Measurements from ENCODE around the gene BCL11A. TPM values are rescaled to one million over a fixed set of nuclear protein-coding genes. Genes with fewer than 3 reads are reported as not detected.

Gene BCL11A
- total and polyA plus RNA-seq, 2 experiments from 2014 or later: 57.5 to 77.6 TPM

DNA sequence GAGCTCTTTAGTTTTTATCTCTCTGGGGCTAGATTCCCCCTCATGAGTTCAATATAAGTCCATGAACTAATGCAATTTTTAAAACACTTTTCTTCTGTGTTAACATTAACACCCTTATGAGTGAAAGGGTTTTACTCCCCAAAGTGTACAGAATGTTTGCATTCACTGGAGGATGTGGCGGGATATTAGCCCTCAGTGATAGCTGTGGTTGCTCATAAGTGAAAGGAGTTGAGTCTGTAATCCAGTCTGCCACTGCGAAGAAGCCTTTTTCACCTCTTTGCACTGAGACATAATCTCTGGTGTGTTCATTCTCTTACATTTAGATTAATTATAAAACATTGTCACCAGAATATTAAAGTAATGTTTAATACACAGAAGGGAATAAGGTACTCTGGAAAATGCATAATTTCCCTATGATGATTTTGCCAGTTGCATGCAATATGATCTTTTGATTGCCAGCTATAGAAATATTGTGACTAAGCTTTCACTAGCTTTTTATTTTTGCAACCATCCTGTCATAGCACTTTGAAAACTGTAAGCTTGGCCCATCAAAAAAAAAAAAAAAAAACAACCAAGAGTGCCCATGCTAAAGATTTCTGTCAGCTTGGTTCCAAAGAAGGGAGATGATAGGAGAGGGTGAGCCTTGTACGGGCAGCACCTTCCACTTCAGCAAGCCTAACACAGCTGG, 113.2 kb downstream of the BCL11A start:
- Histone ChIP-seq H3K36me3 (ENCODE audit: insufficient read depth) (no peaks in the 10 kb centered on the region), H2AFZ (no peak overlapping the region), H3K27me3 (ENCODE audit: insufficient read depth) (no peaks in the 10 kb centered on the region; the same call in 1 of the 2 replicates), H3K9me2 (ENCODE audit: insufficient read depth) (no peaks in the 10 kb centered on the region), H4K20me1 (replicated peaks; ENCODE audit: insufficient read depth) (no peaks in the 10 kb centered on the region), H3K4me2 (no peak overlapping the region), H3F3A (replicated peaks; ENCODE audit: low read depth) (no peaks in the 10 kb centered on the region), H3K79me2 (replicated peaks; ENCODE audit: insufficient read depth) (no peaks in the 10 kb centered on the region), H3K4me1 (ENCODE audit: insufficient read depth) (peaks cover 17% of the 10 kb centered on the region), H3K4me3 (no peak overlapping the region), H3K27ac (ENCODE audit: low read depth) (no peak overlapping the region)
- Mint-ChIP-seq H3K4me3 (no peak overlapping the region), H3K27ac (no peak overlapping the region), H3K27me3 (ENCODE audit: insufficient read depth, low read depth, poor library complexity) (peaks cover 14% of the 10 kb centered on the region), H3K9me3 (no peaks in the 10 kb centered on the region), H3K4me1 (peaks cover 36% of the 10 kb centered on the region), H3K36me3 (ENCODE audit: low read depth) (no peaks in the 10 kb centered on the region)
- TF ChIP-seq CREB1 (CRISPR knock-in tag; IDR thresholded peaks at IDR 0.05; ENCODE audit: low read depth) (no peak), EZH2 (IDR thresholded peaks at IDR 0.05; ENCODE audit: low read depth, unreplicated experiment) (no peak), EZH2phosphoT487 (IDR thresholded peaks at IDR 0.05; ENCODE audit: unreplicated experiment) (no peak), ZNF114 (CRISPR knock-in tag; IDR thresholded peaks at IDR 0.05) (no peak), STAT1 (IDR thresholded peaks at IDR 0.05; ENCODE audit: unreplicated experiment) (no peak), ETS1 (IDR thresholded peaks at IDR 0.05) (no peak), JUNB (IDR thresholded peaks at IDR 0.05; ENCODE audit: unreplicated experiment) (no peak), NANOG (IDR thresholded peaks at IDR 0.05; ENCODE audit: borderline replicate concordance) (no peak), CTCF (conservative IDR thresholded peaks at IDR 0.05; ENCODE audit: low read depth in 2 of 2) (no peak), POLR2AphosphoS5 (IDR thresholded peaks at IDR 0.05; ENCODE audit: low read depth) (no peak), ZNF331 (CRISPR knock-in tag; IDR thresholded peaks at IDR 0.05; ENCODE audit: low read depth) (no peak)
- TF ChIP-seq, protein P1, sequence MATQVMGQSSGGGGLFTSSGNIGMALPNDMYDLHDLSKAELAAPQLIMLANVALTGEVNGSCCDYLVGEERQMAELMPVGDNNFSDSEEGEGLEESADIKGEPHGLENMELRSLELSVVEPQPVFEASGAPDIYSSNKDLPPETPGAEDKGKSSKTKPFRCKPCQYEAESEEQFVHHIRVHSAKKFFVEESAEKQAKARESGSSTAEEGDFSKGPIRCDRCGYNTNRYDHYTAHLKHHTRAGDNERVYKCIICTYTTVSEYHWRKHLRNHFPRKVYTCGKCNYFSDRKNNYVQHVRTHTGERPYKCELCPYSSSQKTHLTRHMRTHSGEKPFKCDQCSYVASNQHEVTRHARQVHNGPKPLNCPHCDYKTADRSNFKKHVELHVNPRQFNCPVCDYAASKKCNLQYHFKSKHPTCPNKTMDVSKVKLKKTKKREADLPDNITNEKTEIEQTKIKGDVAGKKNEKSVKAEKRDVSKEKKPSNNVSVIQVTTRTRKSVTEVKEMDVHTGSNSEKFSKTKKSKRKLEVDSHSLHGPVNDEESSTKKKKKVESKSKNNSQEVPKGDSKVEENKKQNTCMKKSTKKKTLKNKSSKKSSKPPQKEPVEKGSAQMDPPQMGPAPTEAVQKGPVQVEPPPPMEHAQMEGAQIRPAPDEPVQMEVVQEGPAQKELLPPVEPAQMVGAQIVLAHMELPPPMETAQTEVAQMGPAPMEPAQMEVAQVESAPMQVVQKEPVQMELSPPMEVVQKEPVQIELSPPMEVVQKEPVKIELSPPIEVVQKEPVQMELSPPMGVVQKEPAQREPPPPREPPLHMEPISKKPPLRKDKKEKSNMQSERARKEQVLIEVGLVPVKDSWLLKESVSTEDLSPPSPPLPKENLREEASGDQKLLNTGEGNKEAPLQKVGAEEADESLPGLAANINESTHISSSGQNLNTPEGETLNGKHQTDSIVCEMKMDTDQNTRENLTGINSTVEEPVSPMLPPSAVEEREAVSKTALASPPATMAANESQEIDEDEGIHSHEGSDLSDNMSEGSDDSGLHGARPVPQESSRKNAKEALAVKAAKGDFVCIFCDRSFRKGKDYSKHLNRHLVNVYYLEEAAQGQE (IDR thresholded peaks at IDR 0.05; ENCODE audit: unreplicated experiment): no peak
- TF ChIP-seq, protein P2, sequence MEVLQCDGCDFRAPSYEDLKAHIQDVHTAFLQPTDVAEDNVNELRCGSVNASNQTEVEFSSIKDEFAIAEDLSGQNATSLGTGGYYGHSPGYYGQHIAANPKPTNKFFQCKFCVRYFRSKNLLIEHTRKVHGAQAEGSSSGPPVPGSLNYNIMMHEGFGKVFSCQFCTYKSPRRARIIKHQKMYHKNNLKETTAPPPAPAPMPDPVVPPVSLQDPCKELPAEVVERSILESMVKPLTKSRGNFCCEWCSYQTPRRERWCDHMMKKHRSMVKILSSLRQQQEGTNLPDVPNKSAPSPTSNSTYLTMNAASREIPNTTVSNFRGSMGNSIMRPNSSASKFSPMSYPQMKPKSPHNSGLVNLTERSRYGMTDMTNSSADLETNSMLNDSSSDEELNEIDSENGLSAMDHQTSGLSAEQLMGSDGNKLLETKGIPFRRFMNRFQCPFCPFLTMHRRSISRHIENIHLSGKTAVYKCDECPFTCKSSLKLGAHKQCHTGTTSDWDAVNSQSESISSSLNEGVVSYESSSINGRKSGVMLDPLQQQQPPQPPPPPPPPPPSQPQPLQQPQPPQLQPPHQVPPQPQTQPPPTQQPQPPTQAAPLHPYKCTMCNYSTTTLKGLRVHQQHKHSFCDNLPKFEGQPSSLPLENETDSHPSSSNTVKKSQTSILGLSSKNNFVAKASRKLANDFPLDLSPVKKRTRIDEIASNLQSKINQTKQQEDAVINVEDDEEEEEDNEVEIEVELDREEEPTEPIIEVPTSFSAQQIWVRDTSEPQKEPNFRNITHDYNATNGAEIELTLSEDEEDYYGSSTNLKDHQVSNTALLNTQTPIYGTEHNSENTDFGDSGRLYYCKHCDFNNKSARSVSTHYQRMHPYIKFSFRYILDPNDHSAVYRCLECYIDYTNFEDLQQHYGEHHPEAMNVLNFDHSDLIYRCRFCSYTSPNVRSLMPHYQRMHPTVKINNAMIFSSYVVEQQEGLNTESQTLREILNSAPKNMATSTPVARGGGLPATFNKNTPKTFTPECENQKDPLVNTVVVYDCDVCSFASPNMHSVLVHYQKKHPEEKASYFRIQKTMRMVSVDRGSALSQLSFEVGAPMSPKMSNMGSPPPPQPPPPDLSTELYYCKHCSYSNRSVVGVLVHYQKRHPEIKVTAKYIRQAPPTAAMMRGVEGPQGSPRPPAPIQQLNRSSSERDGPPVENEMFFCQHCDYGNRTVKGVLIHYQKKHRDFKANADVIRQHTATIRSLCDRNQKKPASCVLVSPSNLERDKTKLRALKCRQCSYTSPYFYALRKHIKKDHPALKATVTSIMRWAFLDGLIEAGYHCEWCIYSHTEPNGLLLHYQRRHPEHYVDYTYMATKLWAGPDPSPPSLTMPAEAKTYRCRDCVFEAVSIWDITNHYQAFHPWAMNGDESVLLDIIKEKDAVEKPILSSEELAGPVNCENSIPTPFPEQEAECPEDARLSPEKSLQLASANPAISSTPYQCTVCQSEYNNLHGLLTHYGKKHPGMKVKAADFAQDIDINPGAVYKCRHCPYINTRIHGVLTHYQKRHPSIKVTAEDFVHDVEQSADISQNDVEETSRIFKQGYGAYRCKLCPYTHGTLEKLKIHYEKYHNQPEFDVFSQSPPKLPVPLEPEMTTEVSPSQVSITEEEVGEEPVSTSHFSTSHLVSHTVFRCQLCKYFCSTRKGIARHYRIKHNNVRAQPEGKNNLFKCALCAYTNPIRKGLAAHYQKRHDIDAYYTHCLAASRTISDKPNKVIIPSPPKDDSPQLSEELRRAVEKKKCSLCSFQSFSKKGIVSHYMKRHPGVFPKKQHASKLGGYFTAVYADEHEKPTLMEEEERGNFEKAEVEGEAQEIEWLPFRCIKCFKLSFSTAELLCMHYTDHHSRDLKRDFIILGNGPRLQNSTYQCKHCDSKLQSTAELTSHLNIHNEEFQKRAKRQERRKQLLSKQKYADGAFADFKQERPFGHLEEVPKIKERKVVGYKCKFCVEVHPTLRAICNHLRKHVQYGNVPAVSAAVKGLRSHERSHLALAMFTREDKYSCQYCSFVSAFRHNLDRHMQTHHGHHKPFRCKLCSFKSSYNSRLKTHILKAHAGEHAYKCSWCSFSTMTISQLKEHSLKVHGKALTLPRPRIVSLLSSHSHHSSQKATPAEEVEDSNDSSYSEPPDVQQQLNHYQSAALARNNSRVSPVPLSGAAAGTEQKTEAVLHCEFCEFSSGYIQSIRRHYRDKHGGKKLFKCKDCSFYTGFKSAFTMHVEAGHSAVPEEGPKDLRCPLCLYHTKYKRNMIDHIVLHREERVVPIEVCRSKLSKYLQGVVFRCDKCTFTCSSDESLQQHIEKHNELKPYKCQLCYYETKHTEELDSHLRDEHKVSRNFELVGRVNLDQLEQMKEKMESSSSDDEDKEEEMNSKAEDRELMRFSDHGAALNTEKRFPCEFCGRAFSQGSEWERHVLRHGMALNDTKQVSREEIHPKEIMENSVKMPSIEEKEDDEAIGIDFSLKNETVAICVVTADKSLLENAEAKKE (CRISPR knock-in tag; IDR thresholded peaks at IDR 0.05): no peak
- DNase-seq (ENCODE audit: low spot score) (no peak), ATAC-seq (no peak)

All from GM23338 (cell line).